ENCODE measurements around the gene TNFRSF13B.
"Not testable (repeated sequence)": the region's sequence is repeated elsewhere in the genome, so short reads cannot be mapped to it uniquely, and the experiment has no call there.

TNFRSF13B gene

GRCh38 chr17:16911141-16911937, 60.6 kb downstream of the TNFRSF13B start:
- no peak for DNase-seq (ENCODE audit: low read depth in 2 of 2)

- no peak for DNase-seq (ENCODE audit: low read depth in 2 of 2)
These were observed 61.6 kb downstream of the TNFRSF13B start for GRCh38 chr17:16910341-16910740.

DNA sequence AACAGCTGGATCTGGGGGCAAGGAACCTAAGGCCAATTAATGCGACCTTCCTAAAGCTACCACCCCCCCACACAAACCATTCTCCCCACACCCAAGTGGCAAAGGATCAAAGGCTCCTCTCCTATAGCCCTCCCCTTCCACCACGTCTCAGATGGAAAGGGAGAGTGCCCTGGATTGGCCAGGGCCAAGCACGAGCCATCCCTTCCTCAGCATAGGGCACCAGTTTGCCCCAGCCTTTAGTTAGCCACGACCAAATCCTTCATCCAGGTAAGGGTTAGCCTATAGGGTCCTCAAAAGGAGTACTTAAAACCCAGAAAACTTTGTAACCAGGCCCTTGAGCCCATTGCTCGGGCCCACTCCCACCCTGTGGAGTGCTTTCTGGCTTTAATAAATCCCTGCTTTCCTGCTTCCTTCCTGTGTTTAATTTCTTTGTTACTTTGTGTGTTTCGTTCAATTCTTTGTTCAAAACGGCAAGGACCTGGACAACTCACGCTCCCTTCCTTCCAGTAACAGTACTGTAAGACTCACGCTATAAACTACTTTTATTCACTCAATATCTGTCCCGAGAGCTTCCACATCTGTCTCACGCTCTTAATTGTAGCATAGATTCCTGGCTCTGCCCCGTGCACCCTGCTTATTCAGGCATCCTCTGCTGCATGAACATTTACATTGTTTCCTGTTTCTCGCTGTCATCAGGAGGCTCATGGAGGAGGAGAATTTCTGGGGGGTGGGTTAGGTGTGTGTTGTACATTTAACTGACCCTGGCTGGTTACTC, 62.3 kb downstream of the TNFRSF13B start:
- DNase-seq (ENCODE audit: low read depth in 2 of 2) = no peak

GRCh38 chr17:16908273-16908672, 63.6 kb downstream of the TNFRSF13B start:
- no peak for DNase-seq (ENCODE audit: low read depth in 2 of 2)

DNA sequence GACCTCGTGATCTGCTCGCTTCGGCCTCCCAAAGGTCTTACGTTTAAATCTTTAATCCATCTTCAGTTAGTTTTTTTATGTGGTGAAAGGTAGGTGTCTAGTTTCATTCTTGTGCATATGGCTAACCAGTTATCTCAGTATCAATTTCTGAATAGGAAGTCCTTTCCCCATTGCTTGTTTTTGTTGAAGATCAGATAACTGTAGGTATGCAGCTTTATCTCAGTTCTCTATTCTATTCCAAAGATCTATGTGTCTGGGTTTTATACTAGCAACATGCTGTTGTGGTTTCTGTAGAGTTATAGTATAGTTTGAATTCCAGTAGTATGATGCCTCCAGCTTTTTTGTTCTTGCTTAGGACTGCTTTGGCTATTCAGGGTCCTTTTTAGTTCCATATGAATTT, 65.2 kb downstream of the TNFRSF13B start:
- no peak for DNase-seq (ENCODE audit: low read depth in 2 of 2)

- no peak for DNase-seq (ENCODE audit: low read depth in 2 of 2)
These were observed 66.2 kb downstream of the TNFRSF13B start for GRCh38 chr17:16905593-16906191.

DNA sequence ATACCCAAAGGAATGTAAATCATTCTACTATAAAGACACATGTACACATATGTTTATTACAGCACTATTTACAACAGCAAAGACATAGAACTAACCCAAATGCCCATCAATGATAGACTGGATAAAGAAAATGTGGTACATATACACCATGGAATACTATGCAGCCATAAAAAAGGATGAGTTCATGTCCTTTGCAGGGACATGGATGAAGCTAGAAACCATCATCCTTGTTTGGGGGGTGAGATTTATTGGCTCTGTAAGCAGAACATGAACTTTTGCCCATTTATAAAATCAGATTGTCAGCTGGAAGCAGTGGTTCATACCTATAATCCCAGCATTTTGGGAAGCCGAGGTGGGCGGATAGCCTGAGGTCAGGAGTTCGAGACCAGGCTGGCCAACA, 68.8 kb downstream of the TNFRSF13B start:
- not testable (repeated sequence) for DNase-seq (ENCODE audit: low read depth in 2 of 2)

- no peak for DNase-seq (ENCODE audit: low read depth in 2 of 2)
These were observed 71.5 kb downstream of the TNFRSF13B start for GRCh38 chr17:16900288-16900882.

GRCh38 chr17:16897211-16897896, 74.6 kb downstream of the TNFRSF13B start:
- not testable (repeated sequence) for DNase-seq (ENCODE audit: low read depth in 2 of 2)

DNA sequence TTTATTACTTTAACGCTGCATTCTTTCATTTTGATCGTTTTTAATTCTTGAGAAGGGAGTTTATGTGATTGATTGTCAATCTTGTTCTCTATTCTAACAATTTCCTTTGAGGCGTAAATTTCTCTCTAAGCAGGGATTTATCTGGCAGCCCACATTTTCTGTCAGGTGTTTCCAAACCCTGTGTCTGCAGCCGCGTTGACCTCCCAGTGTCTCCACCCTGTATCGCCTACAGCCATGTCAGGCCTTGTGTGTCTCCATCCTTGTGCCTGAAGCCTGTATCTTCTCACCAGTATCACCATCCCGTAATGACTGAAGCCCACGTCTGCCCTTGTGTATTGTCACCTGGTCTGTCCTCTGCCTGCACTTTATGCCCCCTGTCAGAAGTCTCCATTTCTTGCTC, 75.7 kb downstream of the TNFRSF13B start:
- not testable (repeated sequence) for DNase-seq (ENCODE audit: low read depth in 2 of 2)

- not testable (repeated sequence) for DNase-seq (ENCODE audit: low read depth in 2 of 2)
These were observed 78.4 kb downstream of the TNFRSF13B start for GRCh38 chr17:16893527-16893926.

GRCh38 chr17:16892876-16893454, 79.0 kb downstream of the TNFRSF13B start:
- DNase-seq (ENCODE audit: low read depth in 2 of 2) = not testable (repeated sequence)

GRCh38 chr17:16889088-16889465, 82.8 kb downstream of the TNFRSF13B start:
- DNase-seq (ENCODE audit: low read depth in 2 of 2) = no peak
